Stimulated activated CD8-positive, alpha-beta memory T cell treated with anti-CD3 and anti-CD28 coated beads, Interleukin-15, amount 100 ng/mL, for 4 hours (primary cell): ENCODE measurements around the gene CDC45.

ENCODE experiments used
- DNase-seq, 2 donors: peaks; one replicate each; pipeline ENCODE4 v3.0.0-alpha.2; 2020; ENCODE audit warnings: low read depth in 2 of 2

Gene CDC45

GRCh38 chr22:19470010-19470409 is 9.7 kb upstream of the CDC45 start:
- DNase-seq, result no peak

GRCh38 chr22:19471572-19471971 is 8.1 kb upstream of the CDC45 start:
- no peak for DNase-seq

GRCh38 chr22:19472233-19472632 is 7.5 kb upstream of the CDC45 start:
- no peak for DNase-seq

GRCh38 chr22:19473578-19473977 is 6.1 kb upstream of the CDC45 start:
- no peak for DNase-seq

- no peak for DNase-seq
Observed at GRCh38 chr22:19476023-19476422, 3.7 kb upstream of the CDC45 start.

GRCh38 chr22:19477321-19478044 is 2.2 kb upstream of the CDC45 start:
- no peak for DNase-seq

- DNase-seq, result no peak
Observed at GRCh38 chr22:19478045-19478900, 1.4 kb upstream of the CDC45 start.

- peak; percentile 45 to 59 for DNase-seq
Observed at GRCh38 chr22:19478901-19479354, 792 bp upstream of the CDC45 start, which contains the start of gene UFD1. Gene UFD1, minus strand, starts transcription at chr22:19479193. Its CDS starts 108 bp downstream, at chr22:19479085.

GRCh38 chr22:19480173-19480568 is 451 bp downstream of the CDC45 start:
- DNase-seq, result no peak

- DNase-seq, result no peak
Observed at GRCh38 chr22:19480789-19481188, 1.1 kb downstream of the CDC45 start.

- DNase-seq, result no peak
Observed at GRCh38 chr22:19482297-19482696, 2.6 kb downstream of the CDC45 start.

- no peak for DNase-seq
Observed at GRCh38 chr22:19483481-19484244, 3.9 kb downstream of the CDC45 start.

GRCh38 chr22:19488285-19488684 is 8.6 kb downstream of the CDC45 start:
- DNase-seq, result no peak

GRCh38 chr22:19488884-19489843 is 9.4 kb downstream of the CDC45 start:
- no peak for DNase-seq

- no peak for DNase-seq
Observed at GRCh38 chr22:19490628-19491230, 11.0 kb downstream of the CDC45 start.

GRCh38 chr22:19492504-19493174 is 12.9 kb downstream of the CDC45 start:
- DNase-seq, result no peak

- no peak for DNase-seq
Observed at GRCh38 chr22:19494001-19494560, 14.4 kb downstream of the CDC45 start.

- DNase-seq, result no peak
Observed at GRCh38 chr22:19494676-19495173, 15.0 kb downstream of the CDC45 start.

- DNase-seq, result no peak
Observed at GRCh38 chr22:19495562-19496323, 16.0 kb downstream of the CDC45 start.
